ENCODE data around the gene JAZF1. TPM values are rescaled to one million over a fixed set of nuclear protein-coding genes. Genes with fewer than 3 reads are reported as not detected.

JAZF1 gene
- total and polyA plus RNA-seq, 9 of the 15 experiments (the other 6 are each of a cell fraction or from before 2014, with no cell fraction given) = 0.04 to 0.64 (median 0.11) TPM; not detected in 3

- TF ChIP-seq ZNF655 (CRISPR knock-in tag; IDR thresholded peaks at IDR 0.05) (no peak), TFAP4 (CRISPR knock-in tag; IDR thresholded peaks at IDR 0.05; ENCODE audit: borderline replicate concordance) (no peak)
Observed at GRCh38 chr7:28072876-28073514, 107.6 kb downstream of the JAZF1 start (continued).

- Histone ChIP-seq H3K9me3 (replicated peaks; ENCODE audit: control insufficient read depth, insufficient read depth, low read depth, low read length) (no peaks in the 10 kb centered on the region), H2AFZ (ENCODE audit: low read depth, low read length) (no peak overlapping the region), H3K36me3 (ENCODE audit: control insufficient read depth, insufficient read depth, low read length) (no peaks in the 10 kb centered on the region), H3K4me1 (replicated peaks in 1 of 2; ENCODE audit: control insufficient read depth in 2 of 2, insufficient read depth in 2 of 2, low read length in 2 of 2) (no peaks in the 10 kb centered on the region), H3K9me1 (ENCODE audit: control insufficient read depth, insufficient read depth, low read length) (no peaks in the 10 kb centered on the region), H3K79me2 (ENCODE audit: control insufficient read depth, insufficient read depth, low read length) (no peaks in the 10 kb centered on the region), H3K4me3 (no peak overlapping the region), H3K9ac (ENCODE audit: insufficient read depth in 1 of 2, low read depth in 2 of 2, low read length in 2 of 2) (no peak overlapping the region), H3K27me3 (ENCODE audit: control insufficient read depth in 2 of 2, insufficient read depth in 2 of 2, low read length in 2 of 2) (peaks cover 18 to 36% of the 10 kb centered on the region in 2 experiments), H3K27ac (ENCODE audit: extremely low read depth, low read depth, low read length) (no peak overlapping the region), H3K4me2 (ENCODE audit: insufficient read depth, low read length) (no peak overlapping the region), H4K20me1 (replicated peaks; ENCODE audit: control insufficient read depth, insufficient read depth, low read length) (no peaks in the 10 kb centered on the region; the same call in 1 of the 2 replicates)
- DNase-seq (ENCODE audit: extremely low read depth in 1 of 4, low spot score in 3 of 4) = no peak
- ATAC-seq = no peak
- CTCF ChIA-PET (ENCODE audit: low intra/inter-chr PET ratio) = no interaction called here
- in situ Hi-C loops (cut with MboI) = no loop called here
- intact Hi-C loops (cut with micrococcal nuclease) = no loop called here
- no peak for FAIRE-seq
- POLR2A ChIA-PET = interaction anchor here (0.6 kb wide), 1 partner anchor 117 kb away, joined by 3 read pairs; no protein-coding TSS in a partner anchor
- 0% methylated on average over 6 of the region's 6 CpGs for WGBS (ENCODE audit: insufficient coverage, low coverage, missing lambda C conversion rate)
- BruUV-seq (replicated peaks) = no TSS peak
- peak; percentile 15; the same call in 1 of the 2 replicates for TF ChIP-seq RNF2 (IDR thresholded peaks at IDR 0.05)
- no peak for TF ChIP-seq ID3 (CRISPR knock-in tag; IDR thresholded peaks at IDR 0.05)
- no peak for TF ChIP-seq ID3 (tag; IDR thresholded peaks at IDR 0.05)
- TF ChIP-seq CBX8 (IDR thresholded peaks at IDR 0.05; ENCODE audit: borderline replicate concordance, extremely low read depth, low read depth, low read length, poor library complexity, severe bottlenecking) = peak; percentile 69
- no peak for TF ChIP-seq RCOR1 (IDR thresholded peaks at IDR 0.05; ENCODE audit: borderline replicate concordance in 1 of 2, low read depth in 2 of 2, low read length in 2 of 2)
- TF ChIP-seq ZFP36 (IDR thresholded peaks at IDR 0.05; ENCODE audit: low read depth, low read length, partially characterized antibody) = peak; percentile 41
- TF ChIP-seq BMI1 (IDR thresholded peaks at IDR 0.05; ENCODE audit: low read length) = peak; percentile 56
Observed at GRCh38 chr7:28071570-28071969, 109.0 kb downstream of the JAZF1 start.

All from K562 (cell line).